SK-N-SH treated with all-trans-retinoic acid at 6 μM for 48 hours (cell line): Measurements from ENCODE around the gene C22orf15.

Experiments
- ATAC-seq: fragments of 200-7000 bp; cut with Tn5 transposase; 3 replicates; pipeline ENCODE4 v1.9.1; 2020; ENCODE audit warnings: mild to moderate bottlenecking, moderate library complexity
- ARNTL ChIP-seq: fragments of 450-650 bp; formaldehyde crosslinking; IDR thresholded peaks from 2 replicates; pipeline ENCODE4 v1.5.0; 2020; ENCODE audit warnings: low read depth, mild to moderate bottlenecking, moderate library complexity, borderline replicate concordance
- CREB5 ChIP-seq: fragments of 250-450 bp; sonication (Bioruptor Pico); IDR thresholded peaks from 2 replicates; pipeline ENCODE4 v1.5.1; 2020; ENCODE audit warnings: low read depth, mild to moderate bottlenecking, moderate library complexity
- CSDC2 ChIP-seq: fragments of 250-450 bp; sonication (Bioruptor Pico); IDR thresholded peaks from 2 replicates; pipeline ENCODE4 v1.5.0; 2020; ENCODE audit warnings: mild to moderate bottlenecking, moderate library complexity
- ESRRG ChIP-seq: fragments of 250-450 bp; sonication (Bioruptor Pico); IDR thresholded peaks from 2 replicates; pipeline ENCODE4 v1.6.1; 2021; ENCODE audit warnings: mild to moderate bottlenecking
- ISL1 ChIP-seq: fragments of 250-450 bp; sonication (Bioruptor Pico); IDR thresholded peaks from 2 replicates; pipeline ENCODE4 v2.1.2; 2022; ENCODE audit warnings: mild to moderate bottlenecking, moderate library complexity
- OSR1 ChIP-seq: fragments of 250-450 bp; sonication (Bioruptor Pico); IDR thresholded peaks from 2 replicates; pipeline ENCODE4 v1.8.0; 2022; ENCODE audit warnings: moderate library complexity, mild to moderate bottlenecking, inconsistent platforms
- PATZ1 ChIP-seq: fragments of 250-450 bp; sonication (Bioruptor Pico); IDR thresholded peaks from 2 replicates; pipeline ENCODE4 v1.8.0; 2020; ENCODE audit warnings: mild to moderate bottlenecking, moderate library complexity, borderline replicate concordance
- POU6F1 ChIP-seq: fragments of 250-450 bp; sonication (Bioruptor Pico); IDR thresholded peaks from 2 replicates; pipeline ENCODE4 v1.8.0; 2021; ENCODE audit warnings: low read depth, mild to moderate bottlenecking, moderate library complexity, borderline replicate concordance
- RARB ChIP-seq: fragments of 250-450 bp; sonication (Bioruptor Pico); IDR thresholded peaks from 2 replicates; pipeline ENCODE4 v1.8.0; 2021; ENCODE audit warnings: mild to moderate bottlenecking, moderate library complexity
- SNAI2 ChIP-seq: fragments of 250-450 bp; sonication (Bioruptor Pico); IDR thresholded peaks from 2 replicates; pipeline ENCODE4 v1.5.0; 2020; ENCODE audit warnings: mild to moderate bottlenecking, moderate library complexity
- TCF4 ChIP-seq: fragments of 250-450 bp; sonication (Bioruptor Pico); IDR thresholded peaks from 2 replicates; pipeline ENCODE4 v1.8.0; 2021; ENCODE audit warnings: mild to moderate bottlenecking, moderate library complexity, borderline replicate concordance
- ZC3H10 ChIP-seq: fragments of 250-450 bp; sonication (Bioruptor Pico); IDR thresholded peaks from 2 replicates; pipeline ENCODE4 v1.5.1; 2021; ENCODE audit warnings: mild to moderate bottlenecking, moderate library complexity
- ZFP3 ChIP-seq: fragments of 250-450 bp; sonication (Bioruptor Pico); IDR thresholded peaks from 2 replicates; pipeline ENCODE4 v1.5.0; 2020; ENCODE audit warnings: mild to moderate bottlenecking, moderate library complexity
- ZFP30 ChIP-seq: fragments of 450-650 bp; formaldehyde crosslinking; IDR thresholded peaks from 2 replicates; pipeline ENCODE4 v1.5.0; 2022; ENCODE audit warnings: mild to moderate bottlenecking, moderate library complexity
- ZNF565 ChIP-seq: fragments of 450-650 bp; formaldehyde crosslinking; conservative IDR thresholded peaks from 2 replicates; pipeline ENCODE4 v1.5.0; 2020; ENCODE audit warnings: low read depth, mild to moderate bottlenecking, moderate library complexity
- ZNF70 ChIP-seq: fragments of 450-650 bp; formaldehyde crosslinking; IDR thresholded peaks from 2 replicates; pipeline ENCODE4 v1.5.0; 2020; ENCODE audit warnings: mild to moderate bottlenecking, moderate library complexity
- TF ChIP-seq, protein P1 (sequence below): fragments of 250-450 bp; sonication (Bioruptor Pico); IDR thresholded peaks from 2 replicates; pipeline ENCODE4 v1.5.1; 2021; ENCODE audit warnings: mild to moderate bottlenecking, moderate library complexity
- TF ChIP-seq, protein P2 (sequence below): fragments of 250-450 bp; sonication (Bioruptor Pico); IDR thresholded peaks from 2 replicates; pipeline ENCODE4 v1.5.0; 2020; ENCODE audit warnings: mild to moderate bottlenecking, moderate library complexity

The C22orf15 gene

GRCh38 chr22:23789121-23789520 is 26.3 kb downstream of the C22orf15 start (continued):
- TF ChIP-seq, protein P1, sequence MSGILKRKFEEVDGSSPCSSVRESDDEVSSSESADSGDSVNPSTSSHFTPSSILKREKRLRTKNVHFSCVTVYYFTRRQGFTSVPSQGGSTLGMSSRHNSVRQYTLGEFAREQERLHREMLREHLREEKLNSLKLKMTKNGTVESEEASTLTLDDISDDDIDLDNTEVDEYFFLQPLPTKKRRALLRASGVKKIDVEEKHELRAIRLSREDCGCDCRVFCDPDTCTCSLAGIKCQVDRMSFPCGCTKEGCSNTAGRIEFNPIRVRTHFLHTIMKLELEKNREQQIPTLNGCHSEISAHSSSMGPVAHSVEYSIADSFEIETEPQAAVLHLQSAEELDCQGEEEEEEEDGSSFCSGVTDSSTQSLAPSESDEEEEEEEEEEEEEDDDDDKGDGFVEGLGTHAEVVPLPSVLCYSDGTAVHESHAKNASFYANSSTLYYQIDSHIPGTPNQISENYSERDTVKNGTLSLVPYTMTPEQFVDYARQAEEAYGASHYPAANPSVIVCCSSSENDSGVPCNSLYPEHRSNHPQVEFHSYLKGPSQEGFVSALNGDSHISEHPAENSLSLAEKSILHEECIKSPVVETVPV (CRISPR knock-in tag) = no peak

- ATAC-seq = no peak; the same call in 2 of the 3 replicates
- TF ChIP-seq, protein P1 (CRISPR knock-in tag) = no peak
- TF ChIP-seq CREB5 (CRISPR knock-in tag) (no peak), ZNF565 (CRISPR knock-in tag) (no peak), SNAI2 (no peak), RARB (CRISPR knock-in tag) (no peak), ZFP3 (CRISPR knock-in tag) (no peak), ZFP30 (CRISPR knock-in tag) (no peak)
- TF ChIP-seq, all 23 proteins: peak for 0
Observed at GRCh38 chr22:23789638-23790037, 26.8 kb downstream of the C22orf15 start.

DNA sequence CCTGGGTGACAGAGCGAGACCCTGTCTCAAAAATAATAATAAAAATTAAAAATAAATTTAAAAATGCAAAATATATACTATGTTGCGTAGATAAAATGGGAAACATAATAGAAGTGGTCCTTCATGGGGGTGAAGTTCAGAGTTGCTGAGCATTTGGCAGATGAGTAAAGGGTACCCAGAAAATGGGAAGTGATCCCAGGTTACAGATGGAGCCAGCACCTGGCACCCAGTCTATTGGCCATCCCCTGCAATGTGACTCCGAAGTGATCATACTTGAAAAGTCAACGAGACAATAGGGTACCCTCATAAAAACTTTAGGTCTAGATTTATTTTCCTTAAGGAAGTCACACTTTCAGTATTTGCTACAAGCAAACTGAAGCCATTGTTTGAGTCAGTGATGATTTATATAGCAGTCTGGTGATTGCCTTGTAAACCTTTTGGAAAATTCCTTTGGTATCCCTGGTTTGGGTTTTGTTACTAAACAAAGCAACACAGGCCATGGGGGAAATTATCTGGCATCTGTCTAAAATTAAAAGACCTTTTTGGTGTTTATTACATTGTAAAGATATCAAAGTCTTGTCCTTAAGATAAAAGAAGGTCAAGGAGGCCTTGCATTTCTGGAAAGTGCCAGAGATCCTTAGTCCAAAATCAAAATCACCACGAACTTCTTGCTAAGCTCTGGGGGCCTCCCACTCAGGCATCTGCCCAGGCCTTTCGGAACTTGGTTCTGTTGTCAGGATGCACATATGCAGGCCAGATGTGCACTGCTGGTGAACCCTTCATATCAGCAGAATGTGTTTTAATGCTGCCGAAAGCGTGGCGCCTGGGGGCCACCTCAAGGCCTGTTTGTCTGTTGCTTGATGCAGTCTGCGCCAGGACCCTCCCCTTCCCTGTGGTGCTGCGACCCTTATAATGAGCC is 28.3 kb downstream of the C22orf15 start:
- TF ChIP-seq, protein P2, sequence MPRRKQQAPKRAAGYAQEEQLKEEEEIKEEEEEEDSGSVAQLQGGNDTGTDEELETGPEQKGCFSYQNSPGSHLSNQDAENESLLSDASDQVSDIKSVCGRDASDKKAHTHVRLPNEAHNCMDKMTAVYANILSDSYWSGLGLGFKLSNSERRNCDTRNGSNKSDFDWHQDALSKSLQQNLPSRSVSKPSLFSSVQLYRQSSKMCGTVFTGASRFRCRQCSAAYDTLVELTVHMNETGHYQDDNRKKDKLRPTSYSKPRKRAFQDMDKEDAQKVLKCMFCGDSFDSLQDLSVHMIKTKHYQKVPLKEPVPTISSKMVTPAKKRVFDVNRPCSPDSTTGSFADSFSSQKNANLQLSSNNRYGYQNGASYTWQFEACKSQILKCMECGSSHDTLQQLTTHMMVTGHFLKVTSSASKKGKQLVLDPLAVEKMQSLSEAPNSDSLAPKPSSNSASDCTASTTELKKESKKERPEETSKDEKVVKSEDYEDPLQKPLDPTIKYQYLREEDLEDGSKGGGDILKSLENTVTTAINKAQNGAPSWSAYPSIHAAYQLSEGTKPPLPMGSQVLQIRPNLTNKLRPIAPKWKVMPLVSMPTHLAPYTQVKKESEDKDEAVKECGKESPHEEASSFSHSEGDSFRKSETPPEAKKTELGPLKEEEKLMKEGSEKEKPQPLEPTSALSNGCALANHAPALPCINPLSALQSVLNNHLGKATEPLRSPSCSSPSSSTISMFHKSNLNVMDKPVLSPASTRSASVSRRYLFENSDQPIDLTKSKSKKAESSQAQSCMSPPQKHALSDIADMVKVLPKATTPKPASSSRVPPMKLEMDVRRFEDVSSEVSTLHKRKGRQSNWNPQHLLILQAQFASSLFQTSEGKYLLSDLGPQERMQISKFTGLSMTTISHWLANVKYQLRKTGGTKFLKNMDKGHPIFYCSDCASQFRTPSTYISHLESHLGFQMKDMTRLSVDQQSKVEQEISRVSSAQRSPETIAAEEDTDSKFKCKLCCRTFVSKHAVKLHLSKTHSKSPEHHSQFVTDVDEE (CRISPR knock-in tag) = peak; percentile 68; the same call in 1 of the 2 replicates
- TF ChIP-seq ZFP30 (CRISPR knock-in tag) (no peak), TCF4 (CRISPR knock-in tag) (peak; percentile 95)
- no peak for ATAC-seq

DNA sequence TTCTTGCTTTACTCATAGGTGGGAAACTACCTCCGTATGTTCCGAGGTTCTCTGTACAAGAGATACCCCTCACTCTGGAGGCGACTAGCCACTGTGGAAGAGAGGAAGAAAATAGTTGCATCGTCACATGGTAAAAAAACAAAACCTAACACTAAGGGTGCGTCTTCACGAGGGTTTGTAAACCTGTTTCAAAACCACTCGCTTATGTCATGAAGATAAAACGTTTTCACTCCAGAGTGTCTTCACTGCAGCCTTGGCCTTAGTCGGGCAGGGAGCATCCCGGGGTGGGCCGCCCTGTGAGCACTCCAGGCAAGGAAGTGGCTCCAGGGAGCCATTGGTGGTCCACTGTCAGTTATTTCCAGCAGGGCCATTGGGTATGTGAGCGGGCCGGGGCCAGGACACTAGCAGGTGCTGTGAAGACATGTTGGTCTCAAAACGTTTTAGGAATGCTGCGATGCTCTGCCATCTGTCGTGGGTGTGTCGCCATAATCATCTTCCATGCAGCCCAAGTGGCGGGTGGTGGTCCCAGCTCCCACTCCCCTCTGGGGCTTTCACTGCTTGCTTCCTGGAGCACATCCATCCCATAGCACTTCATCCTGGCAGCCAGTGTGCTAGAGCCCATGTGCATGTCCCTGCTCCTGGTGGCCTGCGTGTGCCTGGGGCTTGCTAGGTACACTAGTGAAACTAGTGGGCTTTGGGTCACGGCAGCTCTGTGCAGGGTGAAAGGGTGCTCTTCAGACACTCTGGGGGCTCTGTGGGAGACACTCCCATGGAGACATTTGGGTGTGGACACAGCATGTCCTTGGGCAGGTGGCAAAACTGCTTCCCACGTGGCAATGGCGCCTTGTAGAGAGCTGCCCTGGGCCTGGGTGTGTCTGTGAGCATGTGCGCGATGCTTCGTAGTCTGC is 29.2 kb downstream of the C22orf15 start:
- TF ChIP-seq ZC3H10 (CRISPR knock-in tag) (no peak), ARNTL (CRISPR knock-in tag) (no peak), ZFP30 (CRISPR knock-in tag) (no peak), CSDC2 (CRISPR knock-in tag) (no peak)
- ATAC-seq = no peak

- TF ChIP-seq OSR1 (CRISPR knock-in tag) (no peak), PATZ1 (CRISPR knock-in tag) (no peak), POU6F1 (no peak), ZFP30 (CRISPR knock-in tag) (no peak), CSDC2 (CRISPR knock-in tag) (no peak), ESRRG (no peak), TCF4 (CRISPR knock-in tag) (no peak), ISL1 (CRISPR knock-in tag) (no peak), RARB (CRISPR knock-in tag) (no peak), ZC3H10 (CRISPR knock-in tag) (no peak), ZNF70 (CRISPR knock-in tag) (no peak)
- TF ChIP-seq, all 23 proteins: peak for 0
Observed at GRCh38 chr22:23793326-23793725, 30.5 kb downstream of the C22orf15 start.

More at GRCh38 chr22:23793326-23793725, 30.5 kb downstream of the C22orf15 start:
- no peak for ATAC-seq
